HG02610 (cell line): Measurements from ENCODE around the gene PBX3.

Experiments
- ATAC-seq: cut with Tn5 transposase; IDR thresholded peaks from one replicate; pipeline ENCODE4 v1.9.1; 2021; ENCODE audit warnings: mild to moderate bottlenecking, moderate library complexity; ENCODE audit not compliant: unreplicated experiment

Gene PBX3

GRCh38 chr9:125932012-125932411 lies 184.8 kb downstream of the PBX3 start:
- no peak for ATAC-seq

GRCh38 chr9:125932746-125933455 lies 185.7 kb downstream of the PBX3 start:
- ATAC-seq = no peak

DNA sequence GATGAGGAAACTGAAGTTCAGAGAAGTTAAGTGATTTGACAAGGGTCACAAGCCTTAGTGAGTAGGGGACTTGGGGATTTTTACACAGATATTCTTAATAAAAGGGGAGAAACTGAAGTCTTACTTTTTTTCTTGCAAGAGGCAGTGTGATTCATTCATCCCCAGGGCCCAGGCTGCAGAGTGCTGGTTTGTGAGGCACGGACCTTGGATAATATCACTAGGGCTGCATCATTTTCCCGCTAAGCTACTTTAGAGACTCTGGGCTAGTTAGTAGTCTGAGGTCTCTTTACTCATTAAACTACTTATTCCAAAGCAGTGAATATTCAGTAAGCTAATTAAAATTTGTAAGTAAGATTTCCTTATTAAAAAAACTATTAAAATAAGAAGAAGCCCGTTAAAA lies 195.0 kb downstream of the PBX3 start:
- ATAC-seq = no peak

DNA sequence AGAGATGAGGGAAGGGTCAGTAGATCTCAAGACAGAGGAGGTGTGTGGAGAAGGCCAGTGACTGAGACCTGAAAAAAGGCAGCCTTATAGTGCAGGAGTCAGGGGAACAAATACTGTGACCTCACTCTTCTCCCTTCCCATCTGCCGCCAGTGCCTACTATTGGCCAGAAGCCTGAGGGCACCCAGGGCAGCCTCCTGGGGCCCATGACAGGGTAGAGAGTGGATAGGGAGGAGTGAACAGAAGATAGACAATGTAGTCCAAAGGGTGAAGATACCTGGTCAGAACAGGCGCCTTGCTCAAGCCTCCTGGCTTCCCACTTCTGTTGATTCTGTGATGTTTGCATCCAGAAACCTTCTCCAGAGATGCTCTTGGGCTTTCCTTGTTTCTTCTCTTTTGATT lies 196.7 kb downstream of the PBX3 start:
- ATAC-seq = no peak

- no peak for ATAC-seq
These were observed 199.2 kb downstream of the PBX3 start for GRCh38 chr9:125946397-125946796.

- no peak for ATAC-seq
These were observed 201.9 kb downstream of the PBX3 start for GRCh38 chr9:125948887-125949596.

- no peak for ATAC-seq
These were observed 202.7 kb downstream of the PBX3 start for GRCh38 chr9:125949703-125950460.

- no peak for ATAC-seq
These were observed 203.8 kb downstream of the PBX3 start for GRCh38 chr9:125950880-125951471.

DNA sequence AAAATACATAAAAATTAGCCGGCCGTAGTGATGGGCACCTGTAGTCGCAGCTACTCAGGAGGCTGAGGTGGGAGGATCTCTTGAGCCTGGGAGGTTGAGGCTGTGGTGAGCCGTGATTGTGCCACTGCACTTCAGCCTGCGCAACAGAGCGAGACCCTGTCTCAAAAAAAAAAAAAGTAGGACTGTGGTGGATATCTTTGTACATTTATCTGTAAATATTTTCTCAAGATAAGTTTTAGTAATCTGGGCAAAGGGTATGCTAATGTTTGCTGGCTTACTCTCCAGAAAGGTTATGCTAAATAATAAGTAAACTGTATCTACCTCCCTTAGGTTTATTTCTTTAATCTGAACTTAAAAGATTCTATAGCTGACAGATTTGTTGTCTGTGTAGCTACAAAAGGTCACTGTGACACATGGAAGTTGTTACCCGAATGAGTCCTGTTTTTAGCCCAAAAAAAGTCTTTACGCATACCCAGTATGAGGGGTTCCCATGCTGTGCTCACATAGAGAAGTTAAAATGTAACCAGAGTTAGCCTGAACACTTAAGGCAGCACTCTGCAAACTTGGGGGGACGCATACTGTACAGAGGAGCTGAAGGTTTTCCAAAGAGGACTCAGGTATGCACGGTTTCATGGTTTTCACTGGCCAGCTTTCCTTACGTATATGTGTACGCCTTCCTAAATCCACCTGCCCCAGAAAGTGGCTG lies 206.3 kb downstream of the PBX3 start:
- no peak for ATAC-seq

DNA sequence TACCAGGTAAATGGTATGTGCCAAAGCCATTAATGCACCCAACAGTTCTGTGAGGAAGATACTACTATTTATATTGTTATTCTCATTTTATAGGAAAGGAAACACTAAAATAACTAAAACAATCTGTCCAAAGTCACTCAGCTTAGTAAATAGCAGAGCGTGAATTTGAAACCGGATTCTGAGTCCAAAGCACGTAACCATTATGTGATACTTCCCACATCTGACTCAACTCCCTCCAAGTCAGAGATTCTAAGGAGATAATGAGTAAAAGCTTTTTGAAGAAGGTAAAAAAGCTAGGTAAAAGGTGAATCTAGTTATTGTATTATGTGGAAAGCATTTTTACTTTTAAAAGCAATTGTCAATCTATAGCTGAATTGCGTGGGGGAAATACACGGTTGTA lies 208.9 kb downstream of the PBX3 start:
- no peak for ATAC-seq

DNA sequence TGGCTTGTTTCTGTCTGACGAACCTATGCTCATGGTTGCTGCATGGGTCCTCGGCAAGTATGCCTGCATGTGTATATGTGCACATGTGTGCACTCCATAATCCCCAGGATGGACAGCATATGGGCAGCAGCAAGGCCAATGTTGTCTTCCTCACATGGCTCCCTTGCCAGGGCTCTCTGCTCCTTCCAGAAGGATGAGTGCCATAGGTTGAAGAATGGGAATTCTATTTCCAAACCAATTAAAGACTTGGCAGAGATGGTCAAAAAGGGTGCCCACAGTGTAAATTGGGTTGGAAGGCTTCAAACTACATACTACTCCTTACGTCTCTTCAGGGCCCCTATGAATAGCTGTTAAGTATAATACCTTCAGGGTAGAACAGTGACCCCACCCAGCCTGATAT lies 212.1 kb downstream of the PBX3 start:
- ATAC-seq = no peak

DNA sequence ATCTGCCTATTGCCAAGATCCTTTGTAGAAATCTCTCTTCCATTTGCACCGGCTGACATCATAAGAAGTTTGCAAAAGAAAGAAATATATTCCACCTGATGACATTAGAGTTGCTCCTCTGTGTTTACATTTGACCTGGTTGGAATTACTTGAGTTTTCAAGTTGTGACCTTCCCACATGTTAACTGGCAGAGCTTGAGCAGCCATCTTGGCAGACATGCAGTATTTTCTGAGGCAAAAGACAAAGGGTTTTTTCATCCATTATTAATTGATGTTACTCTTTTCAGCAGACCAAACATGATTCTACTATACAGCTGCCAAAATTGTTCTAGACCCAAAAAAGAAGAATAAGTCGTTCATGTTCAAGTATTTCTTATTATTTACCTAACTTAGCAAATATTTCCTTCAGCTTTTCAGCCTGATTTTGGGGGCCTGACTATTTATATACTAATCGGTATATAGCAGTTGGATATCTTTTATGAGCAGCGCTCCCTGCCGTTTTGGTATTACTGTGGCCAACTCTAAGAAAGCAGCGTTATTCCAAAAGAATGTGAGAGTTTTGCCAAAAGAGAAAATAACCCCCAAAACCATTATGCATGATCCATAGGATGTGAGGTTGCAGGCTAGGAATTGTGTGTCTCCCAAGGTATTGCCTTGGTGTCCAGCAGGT lies 212.9 kb downstream of the PBX3 start:
- ATAC-seq = no peak

DNA sequence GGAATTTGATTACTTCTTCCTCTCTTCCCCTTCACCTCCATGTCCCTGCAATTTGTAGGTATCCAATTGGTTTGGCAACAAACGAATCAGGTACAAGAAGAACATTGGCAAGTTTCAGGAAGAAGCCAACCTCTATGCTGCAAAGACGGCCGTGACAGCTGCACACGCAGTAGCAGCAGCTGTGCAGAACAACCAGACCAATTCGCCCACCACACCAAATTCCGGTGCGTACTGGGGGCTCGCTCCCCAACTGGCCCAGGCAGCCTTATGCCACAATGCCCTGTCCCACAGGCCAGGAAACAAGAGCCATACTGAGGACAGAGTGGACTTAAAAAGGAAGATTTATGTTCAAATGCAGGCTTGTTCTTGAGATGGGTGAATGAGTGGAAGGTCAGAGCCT lies 213.5 kb downstream of the PBX3 start:
- no peak for ATAC-seq

- ATAC-seq = no peak
These were observed 213.9 kb downstream of the PBX3 start for GRCh38 chr9:125961072-125961471.

GRCh38 chr9:125963932-125964331 lies 216.8 kb downstream of the PBX3 start:
- ATAC-seq = no peak

DNA sequence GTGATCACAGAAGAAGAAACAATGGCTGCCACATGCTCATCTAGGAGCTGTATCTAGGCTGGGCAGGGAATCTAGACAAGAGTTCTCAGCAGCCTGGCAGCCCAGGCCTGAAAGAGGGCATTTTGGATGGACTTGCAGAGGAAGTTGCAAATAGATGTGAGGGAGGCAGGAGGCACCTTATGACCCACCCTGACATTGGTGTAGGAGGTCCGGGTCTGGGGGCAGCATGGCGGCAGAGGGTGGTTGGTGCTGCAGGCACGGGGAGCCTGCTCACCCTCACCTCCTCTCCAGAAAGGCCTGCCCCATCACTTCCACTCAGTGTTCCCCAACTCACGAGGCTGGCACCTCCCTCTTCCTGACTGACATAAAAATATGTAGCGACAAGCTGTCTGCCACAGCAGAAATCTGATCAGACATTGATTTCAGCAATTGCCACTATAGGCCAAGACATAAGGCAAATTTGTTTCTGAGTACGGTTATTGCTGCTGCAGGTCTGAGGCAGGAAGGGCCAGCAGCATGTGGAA lies 217.6 kb downstream of the PBX3 start:
- no peak for ATAC-seq

DNA sequence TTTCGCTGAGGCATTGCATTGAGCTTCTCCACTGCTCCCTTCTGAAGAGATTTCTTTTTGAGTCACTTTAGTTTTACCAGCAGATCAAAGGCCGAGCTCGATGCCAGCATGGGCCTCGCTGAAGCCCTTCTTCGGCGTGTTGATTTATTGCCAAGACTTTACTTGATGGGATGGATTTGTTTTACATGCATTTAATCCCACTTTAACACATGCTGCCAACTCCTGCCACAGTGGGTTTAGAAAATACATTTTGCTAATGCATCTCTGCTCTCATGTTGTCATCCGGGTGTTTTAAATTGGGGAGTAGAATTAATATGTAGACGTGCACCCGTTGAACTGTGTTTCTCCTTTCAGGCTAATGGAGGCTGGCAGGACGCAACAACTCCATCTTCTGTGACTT lies 218.3 kb downstream of the PBX3 start:
- ATAC-seq = no peak

DNA sequence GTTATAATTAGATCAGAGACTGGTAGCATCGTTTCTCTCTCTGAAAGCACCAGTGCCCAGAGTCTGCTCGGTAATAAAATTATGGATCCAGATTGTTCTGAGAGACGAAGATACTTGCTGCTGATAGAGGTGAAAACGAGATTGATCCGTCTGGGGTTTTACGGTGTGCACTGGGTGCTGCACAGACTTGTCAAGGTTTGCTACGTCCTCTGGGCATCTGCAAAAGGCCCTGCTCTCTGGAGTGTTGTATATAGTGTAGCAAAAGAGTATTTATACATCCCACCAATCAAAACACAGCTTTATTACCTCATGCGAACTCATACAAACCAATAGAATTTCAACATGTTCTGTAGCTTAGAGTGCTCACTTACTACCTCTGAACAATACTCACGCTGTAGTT lies 219.3 kb downstream of the PBX3 start:
- no peak for ATAC-seq

DNA sequence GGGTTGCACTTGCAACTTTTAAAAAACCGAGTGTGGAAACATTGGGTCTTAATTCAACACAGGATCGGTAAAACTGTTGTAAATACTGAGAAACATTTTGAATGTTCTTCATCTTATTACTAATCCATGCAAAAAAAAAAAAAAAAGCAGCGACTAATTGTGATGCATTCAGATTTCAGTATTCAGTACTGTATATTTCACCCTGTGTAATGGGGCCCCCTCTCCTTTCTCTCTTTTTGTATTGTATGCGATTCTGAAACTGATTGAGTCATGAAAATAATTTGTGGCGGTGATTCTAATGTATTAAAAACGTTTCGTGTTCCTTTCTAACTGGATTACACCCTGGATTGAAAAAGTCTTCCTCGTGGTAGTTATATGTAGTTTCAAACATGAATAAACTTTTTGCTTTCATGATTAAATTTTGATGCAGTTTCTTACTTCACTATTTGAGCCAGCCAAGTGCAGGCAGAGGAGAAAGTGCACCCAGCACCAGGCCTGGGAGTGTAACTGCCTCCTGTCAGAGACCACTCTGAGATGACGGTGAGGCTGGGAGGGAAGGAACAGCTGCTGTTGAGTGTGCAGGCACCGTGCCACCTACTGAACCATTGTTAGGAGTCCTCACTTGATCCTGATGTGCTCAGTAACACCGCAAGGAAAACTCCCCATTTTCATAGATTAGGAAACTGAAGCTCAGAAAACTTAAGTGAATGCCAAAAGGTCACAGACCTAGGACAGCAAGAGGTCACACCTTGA lies 220.0 kb downstream of the PBX3 start:
- no peak for ATAC-seq
